GM12878 (cell line): ENCODE data around the gene CAND1. TPM values are rescaled to one million over a fixed set of nuclear protein-coding genes. Genes with fewer than 3 reads are reported as not detected.

Experiments
- ATAC-seq: fragments of 200-7000 bp; cut with Tn5 transposase; 3 replicates; pipeline ENCODE4 v1.9.1; 2020; ENCODE audit warnings: mild to moderate bottlenecking, moderate library complexity
- BruUV-seq: library from RNA; stranded (reverse); fragments of 400-500 nt; replicated peaks from 2 replicates; lab custom pipeline; 2021; lab: Mats Ljungman, UMichigan
- CTCF ChIA-PET: fragments of 300-600 bp; sonication (Branson Sonifier 250); formaldehyde crosslinking; extraction: SDS; loops from one replicate; lab custom pipeline; 2021; ENCODE audit warnings: inconsistent platforms; lab: Yijun Ruan, JAX
- POLR2A ChIA-PET: fragments of 350-600 bp; formaldehyde crosslinking; extraction: SDS; loops from one replicate; lab custom pipeline; 2021; ENCODE audit warnings: inconsistent platforms; lab: Charles Lee
- RAD21 ChIA-PET: fragments of 300-600 bp; sonication (Branson Sonifier 250); formaldehyde crosslinking; loops from one replicate; lab custom pipeline; 2023; ENCODE audit warnings: antibody characterized with exemption; ENCODE audit not compliant: unreplicated experiment; lab: Charles Lee
- SMC1A ChIA-PET: fragments of 300-600 bp; sonication (Branson Sonifier 250); formaldehyde crosslinking; loops from one replicate; lab custom pipeline; 2023; ENCODE audit not compliant: unreplicated experiment, uncharacterized antibody; lab: Charles Lee
- DNase-seq: peaks from one replicate; pipeline ENCODE4 v3.0.0-alpha.2; 2011; ENCODE audit warnings: low read depth, low spot score
- FAIRE-seq: peaks from 3 replicates; lab custom pipeline; 2011; peaks lifted over from hg19 to GRCh38; lab: Jason Lieb, UNC
- H2AFZ ChIP-seq: 2 replicates; pipeline ENCODE4 v1.6.0; 2011; ENCODE audit warnings: low read depth, low read length, control low read depth; ENCODE audit not compliant: control insufficient read depth
- H3K27ac ChIP-seq: 2 replicates; pipeline ENCODE4 v1.5.1; 2011; ENCODE audit warnings: control low read depth; ENCODE audit not compliant: control insufficient read depth, insufficient read depth
- H3K27me3 ChIP-seq, 2 experiments: replicated peaks in 1 of 2; 2 replicates each; pipeline versions ENCODE4 v1.6.0 to v1.6.1; 2011; ENCODE audit warnings: low read length in 1 of 2; ENCODE audit not compliant: control insufficient read depth in 2 of 2, insufficient read depth in 2 of 2
- H3K36me3 ChIP-seq, 2 experiments: 2 replicates each; pipeline ENCODE4 v1.5.1; 2011; ENCODE audit warnings: low read length in 1 of 2; ENCODE audit not compliant: control insufficient read depth in 2 of 2, insufficient read depth in 2 of 2
- H3K4me1 ChIP-seq: 2 replicates; pipeline ENCODE4 v1.6.1; 2011; ENCODE audit warnings: mild to moderate bottlenecking, low read length, moderate library complexity, mixed read lengths; ENCODE audit not compliant: control insufficient read depth, insufficient read depth
- H3K4me2 ChIP-seq: 2 replicates; pipeline ENCODE4 v1.6.0; 2011; ENCODE audit warnings: control low read depth; ENCODE audit not compliant: control insufficient read depth, insufficient read depth
- H3K4me3 ChIP-seq: fragments of 200-600 bp; sonication (generic); 2 replicates; pipeline ENCODE4 v1.5.1; 2016
- H3K79me2 ChIP-seq: 2 replicates; pipeline ENCODE4 v1.6.0; 2011; ENCODE audit warnings: low read length; ENCODE audit not compliant: control insufficient read depth, insufficient read depth
- H3K9ac ChIP-seq: 2 replicates; pipeline ENCODE4 v1.8.0; 2011; ENCODE audit warnings: low read length, control low read depth, mixed read lengths; ENCODE audit not compliant: control insufficient read depth, insufficient read depth
- H3K9me3 ChIP-seq: replicated peaks from 3 replicates; pipeline ENCODE4 v1.5.1; 2011; ENCODE audit warnings: mild to moderate bottlenecking, low read length; ENCODE audit not compliant: control insufficient read depth, insufficient read depth
- H4K20me1 ChIP-seq: 2 replicates; pipeline ENCODE4 v1.6.0; 2011; ENCODE audit not compliant: control insufficient read depth, insufficient read depth
- BRCA1 ChIP-seq: IDR thresholded peaks from 2 replicates; pipeline ENCODE4 v1.6.1; 2011; ENCODE audit warnings: low read depth, low read length, improper control_type of control experiment
- HCFC1 ChIP-seq: fragments of 150-350 bp; IDR thresholded peaks from 2 replicates; pipeline ENCODE4 v1.6.1; 2014; ENCODE audit warnings: low read length
- JUND ChIP-seq: IDR thresholded peaks from 2 replicates; pipeline ENCODE4 v1.6.1; 2012; ENCODE audit warnings: low read depth, mild to moderate bottlenecking, low read length, improper control_type of control experiment, moderate library complexity
- NFXL1 ChIP-seq: fragments of 450-650 bp; IDR thresholded peaks from 2 replicates; pipeline ENCODE4 v1.6.1; 2017; ENCODE audit warnings: antibody characterized with exemption, mild to moderate bottlenecking, borderline replicate concordance
- NFYA ChIP-seq: IDR thresholded peaks from 2 replicates; pipeline ENCODE4 v1.6.1; 2011; ENCODE audit warnings: low read depth, mild to moderate bottlenecking, low read length, improper control_type of control experiment, borderline replicate concordance
- NFYB ChIP-seq: IDR thresholded peaks from 2 replicates; pipeline ENCODE4 v1.6.1; 2011; ENCODE audit warnings: low read depth, mild to moderate bottlenecking, low read length, improper control_type of control experiment, moderate library complexity; ENCODE audit not compliant: insufficient read depth
- PAX5 ChIP-seq: IDR thresholded peaks from 2 replicates; pipeline ENCODE4 v1.6.1; 2011; ENCODE audit warnings: low read depth, low read length, borderline replicate concordance
- POLR2AphosphoS5 ChIP-seq: IDR thresholded peaks from 2 replicates; pipeline ENCODE4 v1.6.1; 2011; ENCODE audit warnings: mild to moderate bottlenecking, low read length, inconsistent platforms
- SMC3 ChIP-seq: IDR thresholded peaks from 2 replicates; pipeline ENCODE4 v1.6.1; 2011; ENCODE audit warnings: low read length, improper control_type of control experiment, borderline replicate concordance
- TCF12 ChIP-seq: IDR thresholded peaks from 2 replicates; pipeline ENCODE4 v1.6.1; 2011; ENCODE audit warnings: low read depth, mild to moderate bottlenecking, low read length
- TCF3 ChIP-seq: IDR thresholded peaks from 2 replicates; pipeline ENCODE4 v1.6.1; 2012; ENCODE audit warnings: low read depth, mild to moderate bottlenecking, low read length, borderline replicate concordance; ENCODE audit not compliant: insufficient read depth
- ZNF24 ChIP-seq: fragments of 450-650 bp; IDR thresholded peaks from 2 replicates; pipeline ENCODE4 v1.6.1; 2017; ENCODE audit warnings: antibody characterized with exemption, mild to moderate bottlenecking
- ZSCAN29 ChIP-seq: fragments of 450-650 bp; IDR thresholded peaks from 2 replicates; pipeline ENCODE4 v1.6.1; 2017; ENCODE audit warnings: mild to moderate bottlenecking, moderate library complexity
- WGBS: methylation state at CpG from one replicate; pipeline ENCODE4 v1.1.6; 2016; ENCODE audit warnings: low lambda C conversion rate; ENCODE audit not compliant: insufficient replicate concordance, insufficient coverage; ENCODE audit errors: missing lambda C conversion rate; 5-methylcytosine and 5-hydroxymethylcytosine counted together
- in situ Hi-C: fragments of 300-500 bp; cut with MboI; formaldehyde crosslinking; loops from 9 replicates; pipeline ENCODE4 v1.14.3; 2018; ENCODE audit warnings: mixed read lengths
- intact Hi-C: fragments of 100-400 bp; cut with micrococcal nuclease; formaldehyde crosslinking; loops from one replicate; pipeline ENCODE4 v1.14.2; 2022; ENCODE audit not compliant: unreplicated experiment
- polyA plus RNA-seq, 11 experiments: library from polyadenylated mRNA; depleted of rRNA in 4 of 11; unstranded in 6 of 11; stranded (reverse) in 5 of 11; fragments of >200 nt; fragmentation: Nextera tagmentation in 4 of 11; fragmentation: Illumina TruSeq in 1 of 11; extraction: Ambion mirVana in 4 of 11; extraction: Trizol in 1 of 11; gene quantifications; 1 replicate in 1 of 11; 2 replicates in 10 of 11; pipeline versions ENCODE4 v1.2.1 to v1.2.3, GENCODE V29; 2011 to 2016; ENCODE audit warnings: inconsistent platforms in 2 of 11, missing spikeins in 2 of 11, low read depth in 1 of 11
- total RNA-seq, 4 experiments: library from RNA; depleted of rRNA in 3 of 4; stranded (reverse); fragments of >200 nt in 3 of 4; fragmentation: Illumina TruSeq in 1 of 4; extraction: Trizol in 1 of 4; gene quantifications; 2 replicates each; pipeline versions ENCODE4 v1.2.1 to v1.2.3, GENCODE V29; 2013 to 2021
- TF ChIP-seq, protein P1 (sequence below): IDR thresholded peaks from 2 replicates; pipeline ENCODE4 v1.6.1; 2011; ENCODE audit warnings: mild to moderate bottlenecking, low read depth, low read length, moderate library complexity; ENCODE audit not compliant: insufficient replicate concordance
- TF ChIP-seq, protein P2 (sequence below): IDR thresholded peaks from 2 replicates; pipeline ENCODE4 v1.6.1; 2012; ENCODE audit warnings: low read depth, low read length, improper control_type of control experiment
- TF ChIP-seq, protein P3 (sequence below): fragments of 450-650 bp; formaldehyde crosslinking; IDR thresholded peaks from 2 replicates; pipeline ENCODE4 v1.4.0; 2022; ENCODE audit warnings: mild to moderate bottlenecking, moderate library complexity
- TF ChIP-seq, protein P4 (sequence below): fragments of 450-650 bp; IDR thresholded peaks from 2 replicates; pipeline ENCODE4 v1.6.1; 2017; ENCODE audit warnings: antibody characterized with exemption, mild to moderate bottlenecking, moderate library complexity

The CAND1 gene
- total and polyA plus RNA-seq, 10 of the 15 experiments (the other 5 are each of a cell fraction or from before 2014, with no cell fraction given) = 34.5 to 213 (median 96.0) TPM

- Histone ChIP-seq H3K4me1 (no peaks in the 10 kb centered on the region), H3K27ac (no peak overlapping the region), H3K4me2 (no peak overlapping the region), H2AFZ (no peak overlapping the region), H3K79me2 (no peaks in the 10 kb centered on the region), H3K9me3 (no peaks in the 10 kb centered on the region), H3K4me3 (no peak overlapping the region), H3K36me3 (peaks cover 0 to 29% of the 10 kb centered on the region in 2 experiments), H4K20me1 (no peaks in the 10 kb centered on the region), H3K27me3 (no peaks in the 10 kb centered on the region), H3K9ac (no peak overlapping the region)
- SMC1A ChIA-PET = interaction anchor here (1.5 kb wide), 1 partner anchor 10 kb away, joined by 6 read pairs; no protein-coding TSS in a partner anchor
- DNase-seq = no peak
- intact Hi-C loops = no loop called here
- RAD21 ChIA-PET = no interaction called here
- CTCF ChIA-PET = interaction anchor here (0.7 to 1.0 kb wide), 2 partner anchors 9 to 21 kb away, joined by 3 read pairs; no protein-coding TSS in a partner anchor
- POLR2A ChIA-PET = no interaction called here
- no TSS peak for BruUV-seq
- no peak for FAIRE-seq
- WGBS = 64% methylated on average over 1 of the region's 1 CpG
- in situ Hi-C loops = no loop called here
- ATAC-seq = no peak
- TF ChIP-seq, protein P1, sequence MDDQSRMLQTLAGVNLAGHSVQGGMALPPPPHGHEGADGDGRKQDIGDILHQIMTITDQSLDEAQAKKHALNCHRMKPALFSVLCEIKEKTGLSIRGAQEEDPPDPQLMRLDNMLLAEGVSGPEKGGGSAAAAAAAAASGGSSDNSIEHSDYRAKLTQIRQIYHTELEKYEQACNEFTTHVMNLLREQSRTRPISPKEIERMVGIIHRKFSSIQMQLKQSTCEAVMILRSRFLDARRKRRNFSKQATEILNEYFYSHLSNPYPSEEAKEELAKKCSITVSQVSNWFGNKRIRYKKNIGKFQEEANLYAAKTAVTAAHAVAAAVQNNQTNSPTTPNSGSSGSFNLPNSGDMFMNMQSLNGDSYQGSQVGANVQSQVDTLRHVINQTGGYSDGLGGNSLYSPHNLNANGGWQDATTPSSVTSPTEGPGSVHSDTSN = no peak
- TF ChIP-seq TCF3 (no peak), NFYA (no peak), BRCA1 (no peak), ZNF24 (no peak), ZSCAN29 (no peak), NFYB (no peak), TCF12 (no peak), POLR2AphosphoS5 (no peak), HCFC1 (no peak), SMC3 (no peak), JUND (no peak), PAX5 (no peak), NFXL1 (no peak)
- TF ChIP-seq, protein P2, sequence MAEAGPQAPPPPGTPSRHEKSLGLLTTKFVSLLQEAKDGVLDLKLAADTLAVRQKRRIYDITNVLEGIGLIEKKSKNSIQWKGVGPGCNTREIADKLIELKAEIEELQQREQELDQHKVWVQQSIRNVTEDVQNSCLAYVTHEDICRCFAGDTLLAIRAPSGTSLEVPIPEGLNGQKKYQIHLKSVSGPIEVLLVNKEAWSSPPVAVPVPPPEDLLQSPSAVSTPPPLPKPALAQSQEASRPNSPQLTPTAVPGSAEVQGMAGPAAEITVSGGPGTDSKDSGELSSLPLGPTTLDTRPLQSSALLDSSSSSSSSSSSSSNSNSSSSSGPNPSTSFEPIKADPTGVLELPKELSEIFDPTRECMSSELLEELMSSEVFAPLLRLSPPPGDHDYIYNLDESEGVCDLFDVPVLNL = no peak
- TF ChIP-seq, protein P3, sequence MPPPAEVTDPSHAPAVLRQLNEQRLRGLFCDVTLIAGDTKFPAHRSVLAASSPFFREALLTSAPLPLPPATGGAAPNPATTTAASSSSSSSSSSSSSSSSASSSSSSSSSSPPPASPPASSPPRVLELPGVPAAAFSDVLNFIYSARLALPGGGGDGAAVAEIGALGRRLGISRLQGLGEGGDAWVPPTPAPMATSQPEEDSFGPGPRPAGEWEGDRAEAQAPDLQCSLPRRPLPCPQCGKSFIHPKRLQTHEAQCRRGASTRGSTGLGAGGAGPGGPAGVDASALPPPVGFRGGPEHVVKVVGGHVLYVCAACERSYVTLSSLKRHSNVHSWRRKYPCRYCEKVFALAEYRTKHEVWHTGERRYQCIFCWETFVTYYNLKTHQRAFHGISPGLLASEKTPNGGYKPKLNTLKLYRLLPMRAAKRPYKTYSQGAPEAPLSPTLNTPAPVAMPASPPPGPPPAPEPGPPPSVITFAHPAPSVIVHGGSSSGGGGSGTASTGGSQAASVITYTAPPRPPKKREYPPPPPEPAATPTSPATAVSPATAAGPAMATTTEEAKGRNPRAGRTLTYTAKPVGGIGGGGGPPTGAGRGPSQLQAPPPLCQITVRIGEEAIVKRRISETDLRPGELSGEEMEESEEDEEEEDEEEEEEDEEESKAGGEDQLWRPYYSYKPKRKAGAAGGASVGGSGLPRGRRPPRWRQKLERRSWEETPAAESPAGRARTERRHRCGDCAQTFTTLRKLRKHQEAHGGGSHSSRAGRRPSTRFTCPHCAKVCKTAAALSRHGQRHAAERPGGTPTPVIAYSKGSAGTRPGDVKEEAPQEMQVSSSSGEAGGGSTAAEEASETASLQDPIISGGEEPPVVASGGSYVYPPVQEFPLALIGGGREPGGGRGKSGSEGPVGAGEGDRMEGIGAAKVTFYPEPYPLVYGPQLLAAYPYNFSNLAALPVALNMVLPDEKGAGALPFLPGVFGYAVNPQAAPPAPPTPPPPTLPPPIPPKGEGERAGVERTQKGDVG = no peak
- TF ChIP-seq, protein P4, sequence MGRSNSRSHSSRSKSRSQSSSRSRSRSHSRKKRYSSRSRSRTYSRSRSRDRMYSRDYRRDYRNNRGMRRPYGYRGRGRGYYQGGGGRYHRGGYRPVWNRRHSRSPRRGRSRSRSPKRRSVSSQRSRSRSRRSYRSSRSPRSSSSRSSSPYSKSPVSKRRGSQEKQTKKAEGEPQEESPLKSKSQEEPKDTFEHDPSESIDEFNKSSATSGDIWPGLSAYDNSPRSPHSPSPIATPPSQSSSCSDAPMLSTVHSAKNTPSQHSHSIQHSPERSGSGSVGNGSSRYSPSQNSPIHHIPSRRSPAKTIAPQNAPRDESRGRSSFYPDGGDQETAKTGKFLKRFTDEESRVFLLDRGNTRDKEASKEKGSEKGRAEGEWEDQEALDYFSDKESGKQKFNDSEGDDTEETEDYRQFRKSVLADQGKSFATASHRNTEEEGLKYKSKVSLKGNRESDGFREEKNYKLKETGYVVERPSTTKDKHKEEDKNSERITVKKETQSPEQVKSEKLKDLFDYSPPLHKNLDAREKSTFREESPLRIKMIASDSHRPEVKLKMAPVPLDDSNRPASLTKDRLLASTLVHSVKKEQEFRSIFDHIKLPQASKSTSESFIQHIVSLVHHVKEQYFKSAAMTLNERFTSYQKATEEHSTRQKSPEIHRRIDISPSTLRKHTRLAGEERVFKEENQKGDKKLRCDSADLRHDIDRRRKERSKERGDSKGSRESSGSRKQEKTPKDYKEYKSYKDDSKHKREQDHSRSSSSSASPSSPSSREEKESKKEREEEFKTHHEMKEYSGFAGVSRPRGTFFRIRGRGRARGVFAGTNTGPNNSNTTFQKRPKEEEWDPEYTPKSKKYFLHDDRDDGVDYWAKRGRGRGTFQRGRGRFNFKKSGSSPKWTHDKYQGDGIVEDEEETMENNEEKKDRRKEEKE = no peak
Measured at GRCh38 chr12:67315661-67316060, 46.5 kb downstream of the CAND1 start.
